Mucosa of descending colon (tissue), 3 donors: Measurements from ENCODE around the gene CPNE9. TPM values are rescaled to one million over a fixed set of nuclear protein-coding genes. Genes with fewer than 3 reads are reported as not detected.

Experiments used
- ATAC-seq: fragments of 200-7000 bp; cut with Tn5 transposase; one replicate; pipeline ENCODE4 v1.9.1; 2020; ENCODE audit warnings: mild to moderate bottlenecking, moderate library complexity
- DNase-seq, 3 donors: peaks; one replicate each; pipeline ENCODE4 v3.0.0-alpha.2; 2020
- H3K36me3 ChIP-seq: fragments of 200-600 bp; one replicate; pipeline ENCODE4 v1.8.0; 2021; ENCODE audit warnings: low read depth, mild to moderate bottlenecking
- H3K4me1 ChIP-seq: fragments of 200-600 bp; one replicate; pipeline ENCODE4 v1.8.0; 2021; ENCODE audit warnings: low read depth, mild to moderate bottlenecking
- H3K4me3 ChIP-seq: fragments of 200-600 bp; one replicate; pipeline ENCODE4 v1.8.0; 2021; ENCODE audit warnings: mild to moderate bottlenecking
- H3K9me3 ChIP-seq: fragments of 200-600 bp; one replicate; pipeline ENCODE4 v1.8.0; 2021; ENCODE audit warnings: mild to moderate bottlenecking
- CTCF ChIP-seq: fragments of 200-600 bp; IDR thresholded peaks from one replicate; pipeline ENCODE4 v1.8.0; 2022; ENCODE audit warnings: antibody characterized with exemption, mild to moderate bottlenecking
- intact Hi-C, 2 donors: fragments of 100-400 bp; cut with DNase I in 1 of 2; cut with micrococcal nuclease in 1 of 2; formaldehyde crosslinking; loops; one replicate each; pipeline versions ENCODE4 v1.11.0 to v1.11.1; 2022; cut with DNase I, micrococcal nuclease
- total RNA-seq, 3 donors: library from RNA; stranded (reverse); fragmentation: NEBNext Ultra II Directional in 2 of 3; extraction: Animal tissue kit (Norgen Biotek cat#: 25700) in 2 of 3; gene quantifications; one replicate each; pipeline versions ENCODE4 v1.2.1 to v1.2.4, GENCODE V29; 2021 to 2023
- donor health status: DM: no; HTN: no; CAD: no; lungs with moderate emphysema.
- donor health status: DM: no; HTN: no; CAD: no.
- donor health status: DM: no; HTN: yes; CAD: no.

The CPNE9 gene
- total RNA-seq, 3 donors from 2014 or later, result 0.70 TPM; not detected in 2

GRCh38 chr3:9746330-9746729 lies 42.7 kb downstream of the CPNE9 start:
- Histone ChIP-seq H3K4me3 (no peak overlapping the region), H3K4me1 (peaks cover 15% of the 10 kb centered on the region), H3K9me3 (no peaks in the 10 kb centered on the region), H3K36me3 (peaks cover 33% of the 10 kb centered on the region)
- DNase-seq, result no peak
- TF ChIP-seq CTCF, result no peak
- intact Hi-C loops, result no loop called here
- no peak for ATAC-seq

GRCh38 chr3:9747267-9747666 lies 43.6 kb downstream of the CPNE9 start:
- DNase-seq, result no peak
- no peak for ATAC-seq

DNA sequence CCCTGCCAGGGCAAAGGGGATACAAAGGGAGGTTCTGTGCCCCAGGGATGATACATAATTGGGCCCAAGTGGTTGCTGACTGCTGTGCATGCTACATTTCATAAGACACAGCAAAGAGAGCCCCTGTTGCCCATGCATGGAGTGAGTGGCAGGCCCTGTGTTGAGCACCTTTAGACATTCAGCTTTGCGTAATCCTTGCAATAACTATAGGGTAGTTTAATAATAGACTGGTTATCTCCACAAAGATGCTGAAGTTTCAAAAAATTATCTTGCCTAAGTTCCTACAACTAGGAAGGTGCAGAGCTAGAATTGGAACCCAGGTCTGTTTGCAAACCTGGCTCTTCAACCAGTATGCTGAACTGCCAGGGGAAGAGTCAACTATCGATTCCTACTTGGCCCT lies 44.4 kb downstream of the CPNE9 start:
- Histone ChIP-seq H3K9me3 (no peaks in the 10 kb centered on the region), H3K4me1 (peaks cover 19% of the 10 kb centered on the region), H3K4me3 (no peak overlapping the region), H3K36me3 (peaks cover 19% of the 10 kb centered on the region)
- no peak for TF ChIP-seq CTCF
- DNase-seq (no peak), ATAC-seq (no peak)
- intact Hi-C loops, result no loop called here

More at GRCh38 chr3:9747267-9747666, 43.6 kb downstream of the CPNE9 start:
- no peaks in the 10 kb centered on the region for H3K9me3 ChIP-seq
- no peak for TF ChIP-seq CTCF
- no peak overlapping the region for H3K4me3 ChIP-seq
- intact Hi-C loops, result no loop called here
- H3K4me1 ChIP-seq, result peaks cover 19% of the 10 kb centered on the region
- H3K36me3 ChIP-seq, result peaks cover 24% of the 10 kb centered on the region

DNA sequence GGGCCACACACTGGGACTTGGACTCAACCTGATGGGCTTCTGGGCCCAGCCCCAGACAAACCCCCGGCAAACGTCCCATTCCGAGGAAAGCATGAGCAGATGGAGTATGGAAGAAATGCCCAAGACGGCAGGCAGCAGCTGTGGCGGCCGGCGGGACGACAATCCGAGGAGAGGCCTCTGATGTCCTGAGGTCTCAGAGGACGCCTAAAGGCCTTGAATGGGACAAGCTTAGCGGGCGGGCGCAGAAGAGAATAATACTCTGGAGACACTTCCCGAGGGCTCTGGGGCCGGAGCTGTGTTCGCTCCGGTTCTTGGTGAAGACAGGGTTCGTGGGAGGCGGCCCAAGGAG lies 45.6 kb downstream of the CPNE9 start:
- Histone ChIP-seq H3K36me3 (peaks cover 7% of the 10 kb centered on the region), H3K9me3 (no peaks in the 10 kb centered on the region), H3K4me1 (peaks cover 19% of the 10 kb centered on the region), H3K4me3 (peak overlapping the region; percentile 30)
- no peak for DNase-seq
- no peak for ATAC-seq
- no peak for TF ChIP-seq CTCF
- intact Hi-C loops, result no loop called here

DNA sequence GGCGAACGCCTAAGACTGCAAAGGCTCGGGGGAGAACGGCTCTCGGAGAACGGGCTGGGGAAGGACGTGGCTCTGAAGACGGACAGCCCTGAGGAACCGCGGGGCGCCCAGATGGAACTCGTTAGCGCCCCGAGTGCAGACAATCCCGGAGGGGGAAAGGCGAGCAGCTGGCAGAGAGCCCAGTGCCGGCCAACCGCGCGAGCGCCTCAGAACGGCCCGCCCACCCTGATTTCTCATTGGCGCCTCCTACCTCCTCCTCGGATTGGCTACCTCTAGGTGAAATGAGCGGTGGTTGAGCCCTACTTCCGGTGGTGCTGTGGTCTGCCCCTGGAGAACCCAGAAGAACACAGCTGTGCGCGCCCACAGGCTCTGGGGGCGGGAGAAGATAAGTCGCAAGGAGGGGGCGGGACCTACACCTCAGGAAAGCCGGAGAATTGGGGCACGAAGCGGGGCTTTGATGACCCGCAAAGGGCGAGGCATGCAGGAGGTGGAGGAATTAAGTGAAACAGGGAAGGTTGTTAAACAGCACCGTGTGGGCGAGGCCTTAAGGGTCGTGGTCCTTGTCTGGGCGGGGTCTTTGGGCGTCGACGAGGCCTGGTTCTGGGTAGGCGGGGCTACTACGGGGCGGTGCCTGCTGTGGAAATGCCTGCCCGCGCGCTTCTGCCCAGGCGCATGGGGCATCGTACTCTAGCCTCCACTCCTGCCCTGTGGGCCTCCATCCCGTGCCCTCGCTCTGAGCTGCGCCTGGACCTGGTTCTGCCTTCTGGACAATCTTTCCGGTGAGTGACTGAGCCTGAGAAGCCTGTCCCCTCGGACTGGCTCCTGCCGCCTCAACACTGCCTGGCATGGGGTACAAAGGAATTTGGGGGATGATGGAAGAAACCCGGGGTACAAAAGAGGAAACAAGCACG lies 46.3 kb downstream of the CPNE9 start, which contains the start of gene OGG1:
Gene OGG1, plus strand, starts transcription at position 308 of the 911 bp plus-strand sequence. Its CDS starts 335 bp downstream, at position 643.
- DNase-seq (peak; percentile 97 to 98 (median 98)), ATAC-seq (peak; percentile 95)
- Histone ChIP-seq H3K4me3 (peak within 1 kb of the TSS; percentile 30), H3K9me3 (no peaks in the 10 kb centered on the region), H3K36me3 (peaks cover 6% of the 10 kb centered on the region), H3K4me1 (peaks cover 19% of the 10 kb centered on the region)
- TF ChIP-seq CTCF, result no peak
- intact Hi-C loops, result no loop called here
